Endothelial cell of umbilical vein (primary cell): ENCODE data around the gene PAK6.

Experiments
- CTCF ChIP-seq, 2 donors: IDR thresholded peaks; 1 replicate in 1 of 2; 2 replicates in 1 of 2; pipeline ENCODE4 v1.5.1; 2011; ENCODE audit warnings: low read length in 2 of 2, mild to moderate bottlenecking in 2 of 2, moderate library complexity in 2 of 2, control low read depth in 1 of 2, inconsistent platforms in 1 of 2, low read depth in 1 of 2; ENCODE audit not compliant: insufficient read depth in 1 of 2; ENCODE audit errors: extremely low read depth in 1 of 2
- EZH2 ChIP-seq: IDR thresholded peaks from 2 replicates; pipeline ENCODE4 v1.6.1; 2012; ENCODE audit warnings: borderline replicate concordance, low read depth, mild to moderate bottlenecking, moderate library complexity, low read length, inconsistent platforms; ENCODE audit not compliant: severe bottlenecking
- FOS ChIP-seq: IDR thresholded peaks from 2 replicates; pipeline ENCODE4 v1.6.1; 2011; ENCODE audit warnings: mild to moderate bottlenecking, low read length, moderate library complexity, borderline replicate concordance; ENCODE audit not compliant: insufficient read depth
- GATA2 ChIP-seq: IDR thresholded peaks from 2 replicates; pipeline ENCODE4 v1.7.0; 2011; ENCODE audit warnings: low read depth, mild to moderate bottlenecking, moderate library complexity, mixed read lengths, low read length; ENCODE audit not compliant: insufficient read length, insufficient read depth
- JUN ChIP-seq: IDR thresholded peaks from 2 replicates; pipeline ENCODE4 v1.6.1; 2011; ENCODE audit warnings: borderline replicate concordance, low read depth; ENCODE audit not compliant: insufficient read length, insufficient read depth
- MAX ChIP-seq: IDR thresholded peaks from 2 replicates; pipeline ENCODE4 v1.6.1; 2011; ENCODE audit not compliant: insufficient read depth, insufficient read length
- MYC ChIP-seq: IDR thresholded peaks from one replicate; pipeline ENCODE4 v1.6.1; 2011; ENCODE audit warnings: mild to moderate bottlenecking, low read depth, low read length
- POLR2A ChIP-seq: IDR thresholded peaks from 2 replicates; pipeline ENCODE4 v1.6.1; 2012; ENCODE audit warnings: low read depth, mild to moderate bottlenecking, control low read depth, low read length
- POLR2AphosphoS5 ChIP-seq: IDR thresholded peaks from 2 replicates; pipeline ENCODE4 v1.6.1; 2012; ENCODE audit warnings: low read depth, mild to moderate bottlenecking, control low read depth, low read length, moderate library complexity; ENCODE audit not compliant: insufficient read depth

DNA sequence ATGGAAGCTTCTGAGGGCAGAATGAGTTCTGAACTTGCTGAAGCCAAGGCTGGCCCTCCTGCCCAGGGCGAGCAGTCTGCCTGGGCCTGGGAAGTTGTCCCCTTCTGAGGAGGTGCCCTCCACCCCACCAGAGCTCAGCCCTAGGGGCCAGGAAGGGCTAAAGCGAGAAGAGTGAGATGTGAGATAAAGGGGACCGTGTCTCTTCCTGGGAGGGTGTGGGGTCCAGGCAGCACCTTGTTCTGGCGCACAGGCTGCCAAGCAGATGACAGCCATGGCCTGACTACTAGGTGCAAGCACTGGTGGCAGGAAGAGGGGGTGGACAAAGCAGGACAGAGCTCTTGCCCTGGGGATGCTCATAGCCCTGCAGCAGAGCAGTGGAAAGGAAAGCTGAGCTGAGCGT is 3.7 kb downstream of the PAK6 start:
- TF ChIP-seq CTCF (IDR thresholded peaks at IDR 0.05; ENCODE audit: extremely low read depth in 1 of 2, insufficient read depth in 1 of 2, low read depth in 1 of 2, low read length in 2 of 2) (no peak), JUN (no peak), POLR2AphosphoS5 (no peak), POLR2A (no peak), MAX (no peak), EZH2 (no peak), FOS (no peak), MYC (no peak), GATA2 (no peak)
